Prostate gland (tissue), 2 donors: Measurements from ENCODE around the gene NACAD. TPM values are rescaled to one million over a fixed set of nuclear protein-coding genes. Genes with fewer than 3 reads are reported as not detected.
A peak's percentile ranks its signal among the peaks of the same experiment; 100 is the strongest.

ENCODE experiments used
- DNase-seq: peaks from one replicate; pipeline ENCODE4 v3.0.0-alpha.2; 2019; ENCODE audit warnings: low spot score
- H3K27ac ChIP-seq, 2 donors: fragments of 200-600 bp; sonication (generic); 2 replicates each; pipeline ENCODE4 v1.5.1; 2017 to 2019
- H3K27me3 ChIP-seq: fragments of 200-600 bp; sonication (generic); replicated peaks from 2 replicates; pipeline ENCODE4 v1.5.1; 2019; ENCODE audit not compliant: insufficient read depth
- H3K36me3 ChIP-seq, 2 donors: fragments of 200-600 bp; sonication (generic); 1 replicate in 1 of 2; 2 replicates in 1 of 2; pipeline versions ENCODE4 v1.5.1 to v1.8.1; 2017 to 2019
- H3K4me1 ChIP-seq: fragments of 200-600 bp; sonication (generic); replicated peaks from 2 replicates; pipeline ENCODE4 v1.5.1; 2019
- H3K4me3 ChIP-seq, 2 donors: fragments of 200-600 bp; sonication (generic); 2 replicates each; pipeline ENCODE4 v1.5.1; 2017 to 2019
- H3K9me3 ChIP-seq: fragments of 200-600 bp; sonication (generic); 2 replicates; pipeline ENCODE4 v1.5.1; 2017
- CTCF ChIP-seq, 4 experiments: fragments of 200-600 bp in 2 of 4; fragments of 450-650 bp in 2 of 4; sonication (generic) in 2 of 4; IDR thresholded peaks; 1 replicate in 3 of 4; 2 replicates in 1 of 4; pipeline ENCODE4 v1.5.1; 2016 to 2019; ENCODE audit warnings: antibody characterized with exemption in 4 of 4, mild to moderate bottlenecking in 2 of 4, moderate library complexity in 2 of 4
- POLR2A ChIP-seq: fragments of 450-650 bp; IDR thresholded peaks from one replicate; pipeline ENCODE4 v1.6.1; 2016; ENCODE audit warnings: antibody characterized with exemption, mild to moderate bottlenecking
- POLR2AphosphoS5 ChIP-seq: sonication (generic); formaldehyde crosslinking; IDR thresholded peaks from one replicate; pipeline ENCODE4 v1.6.1; 2017; ENCODE audit warnings: antibody characterized with exemption
- WGBS: methylation state at CpG from one replicate; pipeline ENCODE4 v1.1.5; 2018; 5-methylcytosine and 5-hydroxymethylcytosine counted together
- intact Hi-C: fragments of 100-400 bp; cut with DNase I; formaldehyde crosslinking; loops from one replicate; pipeline ENCODE4 v1.14.2; 2022
- total RNA-seq, 2 donors: library from RNA; depleted of rRNA; stranded (reverse); fragments of >200 nt; gene quantifications; one replicate each; pipeline ENCODE4 v1.1.0, GENCODE V29; 2016

The NACAD gene
- total RNA-seq, 2 donors from 2014 or later = 3.5 to 10.3 TPM

DNA sequence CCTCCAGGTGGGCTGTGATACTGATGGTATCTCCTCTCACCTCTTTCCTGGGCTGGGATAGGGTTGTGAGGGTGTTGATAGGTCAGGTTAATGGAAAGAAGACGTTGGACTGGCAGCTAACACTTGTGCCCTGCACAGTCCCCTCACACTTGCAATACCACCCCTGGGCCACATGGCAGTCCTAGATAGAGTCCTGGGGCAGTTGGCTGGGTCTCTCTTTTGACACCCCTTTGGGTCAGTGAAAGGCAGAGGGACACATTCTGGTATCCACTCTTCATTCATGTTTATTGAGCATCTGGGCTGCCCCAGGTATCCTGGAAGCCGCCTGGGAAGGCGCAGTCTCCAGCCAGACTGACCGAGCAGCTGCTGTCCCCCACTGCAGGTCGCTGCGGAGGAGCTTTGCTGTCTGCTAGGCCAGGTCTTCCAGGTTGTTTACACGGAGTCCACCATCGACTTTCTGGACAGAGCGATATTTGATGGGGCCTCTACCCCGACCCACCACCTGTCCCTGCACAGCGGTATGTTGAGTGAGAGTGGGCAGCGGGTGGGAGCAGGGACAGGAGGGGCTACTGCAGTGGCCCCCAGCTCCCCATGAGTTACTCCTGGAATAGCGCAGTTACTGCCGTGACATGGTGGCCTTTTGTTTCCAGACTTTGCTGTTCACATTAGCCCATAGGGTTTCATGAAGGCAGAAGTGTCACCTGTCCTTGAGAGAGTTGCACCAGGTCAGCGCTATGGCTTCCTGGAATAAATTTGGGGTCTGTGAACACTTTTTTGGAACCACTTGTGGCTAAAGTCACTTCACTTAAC lies 19.1 kb downstream of the NACAD start:
- no peaks in the 10 kb centered on the region for H3K9me3 ChIP-seq
- intact Hi-C loops = no loop called here
- WGBS = 89% methylated on average over 15 of the region's 15 CpGs
- H3K27ac ChIP-seq = no peak overlapping the region
- no peaks in the 10 kb centered on the region for H3K27me3 ChIP-seq
- H3K36me3 ChIP-seq = peaks cover 0 to 3% of the 10 kb centered on the region in 2 donors
- no peak for DNase-seq
- no peaks in the 10 kb centered on the region for H3K4me1 ChIP-seq
- TF ChIP-seq POLR2AphosphoS5 = no peak
- TF ChIP-seq CTCF (IDR thresholded peaks at IDR 0.05) = peak in 1 of 4 experiments; percentile 6
- no peak overlapping the region for H3K4me3 ChIP-seq

GRCh38 chr7:45068236-45069023 lies 20.3 kb downstream of the NACAD start:
- WGBS = 91% methylated on average over 15 of the region's 15 CpGs
- no peaks in the 10 kb centered on the region for H3K9me3 ChIP-seq
- no peaks in the 10 kb centered on the region for H3K27me3 ChIP-seq
- TF ChIP-seq POLR2AphosphoS5 (no peak), POLR2A (no peak), CTCF (IDR thresholded peaks at IDR 0.05) (no peak)
- H3K4me1 ChIP-seq = no peaks in the 10 kb centered on the region
- H3K36me3 ChIP-seq = peaks cover 0 to 3% of the 10 kb centered on the region in 2 donors
- no peak overlapping the region for H3K4me3 ChIP-seq
- H3K27ac ChIP-seq = no peak overlapping the region
- intact Hi-C loops = no loop called here
- DNase-seq = no peak

- DNase-seq = no peak
- no peak for TF ChIP-seq POLR2AphosphoS5
- no peak for TF ChIP-seq POLR2A
- TF ChIP-seq CTCF (IDR thresholded peaks at IDR 0.05) = no peak
- H3K27me3 ChIP-seq = no peaks in the 10 kb centered on the region
- WGBS = 96% methylated on average over 3 of the region's 3 CpGs
- intact Hi-C loops = no loop called here
- H3K36me3 ChIP-seq = peaks cover 0 to 2% of the 10 kb centered on the region in 2 donors
- H3K9me3 ChIP-seq = no peaks in the 10 kb centered on the region
- H3K27ac ChIP-seq = no peak overlapping the region
- H3K4me1 ChIP-seq = no peaks in the 10 kb centered on the region
- H3K4me3 ChIP-seq = no peak overlapping the region
Observed at GRCh38 chr7:45067582-45067981, 21.2 kb downstream of the NACAD start.

GRCh38 chr7:45066409-45066808 lies 22.4 kb downstream of the NACAD start:
- Histone ChIP-seq H3K27ac (no peak overlapping the region), H3K4me3 (no peak overlapping the region), H3K27me3 (no peaks in the 10 kb centered on the region), H3K4me1 (no peaks in the 10 kb centered on the region), H3K36me3 (no peaks in the 10 kb centered on the region), H3K9me3 (no peaks in the 10 kb centered on the region)
- intact Hi-C loops = no loop called here
- no peak for DNase-seq
- WGBS = 88% methylated on average over 7 of the region's 7 CpGs
- TF ChIP-seq POLR2A (no peak), CTCF (IDR thresholded peaks at IDR 0.05) (no peak), POLR2AphosphoS5 (no peak)
